Mesenchymal stem cell (in vitro differentiated cells and primary cell): ENCODE measurements around the gene SLC25A21.

Experiments
- DNase-seq: peaks from one replicate; pipeline ENCODE4 v3.0.0-alpha.2; 2013
- H2AFZ ChIP-seq: one replicate; pipeline ENCODE4 v1.6.1; 2013; ENCODE audit warnings: low read depth, mild to moderate bottlenecking, control low read depth, inconsistent platforms, low read length, moderate library complexity
- H2AK5ac ChIP-seq: 2 replicates; pipeline ENCODE4 v1.6.1; 2013; ENCODE audit warnings: low read length, moderate library complexity, mild to moderate bottlenecking, inconsistent platforms; ENCODE audit not compliant: severe bottlenecking
- H2BK120ac ChIP-seq: one replicate; pipeline ENCODE4 v1.6.1; 2013; ENCODE audit warnings: low read depth, mild to moderate bottlenecking, inconsistent platforms, low read length, moderate library complexity
- H2BK12ac ChIP-seq, 2 experiments: one replicate each; pipeline ENCODE4 v1.6.1; 2013; ENCODE audit warnings: inconsistent platforms in 2 of 2, low read length in 2 of 2, mild to moderate bottlenecking in 2 of 2, moderate library complexity in 2 of 2, control low read depth in 1 of 2
- H2BK15ac ChIP-seq: one replicate; pipeline ENCODE4 v1.6.1; 2013; ENCODE audit warnings: mild to moderate bottlenecking, low read depth, inconsistent platforms; ENCODE audit not compliant: poor library complexity, severe bottlenecking
- H2BK5ac ChIP-seq: 2 replicates; pipeline ENCODE4 v1.6.1; 2013; ENCODE audit warnings: low read depth, mild to moderate bottlenecking, low read length, control low read depth, inconsistent platforms; ENCODE audit not compliant: poor library complexity, severe bottlenecking
- H3K14ac ChIP-seq, 2 experiments: one replicate each; pipeline ENCODE4 v1.6.1; 2013; ENCODE audit warnings: inconsistent platforms in 2 of 2, low read length in 2 of 2, control low read depth in 1 of 2, mild to moderate bottlenecking in 1 of 2, moderate library complexity in 1 of 2
- H3K18ac ChIP-seq, 2 experiments: one replicate each; pipeline ENCODE4 v1.6.1; 2013; ENCODE audit warnings: inconsistent platforms in 2 of 2, low read length in 2 of 2, control low read depth in 1 of 2, low read depth in 1 of 2, mild to moderate bottlenecking in 1 of 2
- H3K23ac ChIP-seq, 2 experiments: one replicate each; pipeline ENCODE4 v1.6.1; 2013; ENCODE audit warnings: inconsistent platforms in 2 of 2, low read length in 2 of 2, mild to moderate bottlenecking in 2 of 2, moderate library complexity in 2 of 2, control low read depth in 1 of 2
- H3K27ac ChIP-seq: 2 replicates; pipeline ENCODE4 v1.5.1; 2013; ENCODE audit warnings: mild to moderate bottlenecking, moderate library complexity, low read length, control low read depth, inconsistent platforms; ENCODE audit not compliant: poor library complexity, severe bottlenecking
- H3K27me3 ChIP-seq, 2 experiments: 2 replicates each; pipeline versions ENCODE4 v1.6.1 to v1.7.0; 2013; ENCODE audit warnings: low read length in 2 of 2, mild to moderate bottlenecking in 2 of 2, moderate library complexity in 2 of 2, control low read depth in 1 of 2, inconsistent platforms in 1 of 2; ENCODE audit not compliant: control insufficient read depth in 1 of 2, insufficient read depth in 1 of 2
- H3K36me3 ChIP-seq, 2 experiments: 2 replicates each; pipeline versions ENCODE4 v1.6.1 to v1.7.0; 2013; ENCODE audit warnings: low read length in 2 of 2, control low read depth in 1 of 2, inconsistent platforms in 1 of 2, low read depth in 1 of 2, mild to moderate bottlenecking in 1 of 2; ENCODE audit not compliant: insufficient read depth in 2 of 2, control insufficient read depth in 1 of 2
- H3K4ac ChIP-seq, 2 experiments: one replicate each; pipeline ENCODE4 v1.6.1; 2013; ENCODE audit warnings: inconsistent platforms in 2 of 2, low read length in 2 of 2, mild to moderate bottlenecking in 2 of 2, moderate library complexity in 2 of 2, control low read depth in 1 of 2, low read depth in 1 of 2
- H3K4me1 ChIP-seq: 2 replicates; pipeline ENCODE4 v1.6.1; 2013; ENCODE audit warnings: low read depth, low read length, control low read depth; ENCODE audit not compliant: control insufficient read depth, insufficient read depth
- H3K4me2 ChIP-seq: 2 replicates; pipeline ENCODE4 v1.6.1; 2013; ENCODE audit warnings: low read length, mild to moderate bottlenecking, inconsistent platforms; ENCODE audit not compliant: poor library complexity, severe bottlenecking
- H3K4me3 ChIP-seq, 2 experiments: 2 replicates each; pipeline versions ENCODE4 v1.5.1 to v1.7.0; 2013; ENCODE audit warnings: low read length in 2 of 2, mild to moderate bottlenecking in 2 of 2, control low read depth in 1 of 2, low read depth in 1 of 2; ENCODE audit not compliant: insufficient read depth in 1 of 2
- H3K79me1 ChIP-seq: replicated peaks from 2 replicates; pipeline ENCODE4 v1.6.1; 2013; ENCODE audit warnings: mild to moderate bottlenecking, control low read depth, low read length, inconsistent platforms; ENCODE audit not compliant: poor library complexity, severe bottlenecking
- H3K9ac ChIP-seq: 2 replicates; pipeline ENCODE4 v1.7.0; 2013; ENCODE audit warnings: mild to moderate bottlenecking, low read length, moderate library complexity
- H3K9me3 ChIP-seq: 2 replicates; pipeline ENCODE4 v1.7.0; 2013; ENCODE audit warnings: mild to moderate bottlenecking, low read length; ENCODE audit not compliant: control insufficient read depth
- H4K8ac ChIP-seq: one replicate; pipeline ENCODE4 v1.6.1; 2013; ENCODE audit warnings: inconsistent platforms, mild to moderate bottlenecking, low read length, moderate library complexity
- H4K91ac ChIP-seq: one replicate; pipeline ENCODE4 v1.6.1; 2013; ENCODE audit warnings: mild to moderate bottlenecking, low read length, inconsistent platforms
- WGBS: methylation state at CpG from one replicate; pipeline ENCODE4 v1.1.7; 2013; ENCODE audit warnings: mixed read lengths; 5-methylcytosine and 5-hydroxymethylcytosine counted together

Gene SLC25A21

GRCh38 chr14:36683083-36683724, 489.2 kb downstream of the SLC25A21 start:
- Histone ChIP-seq H4K91ac (no peak overlapping the region), H3K4me3 (no peak overlapping the region), H2BK12ac (no peak overlapping the region), H4K8ac (no peak overlapping the region), H3K79me1 (no peaks in the 10 kb centered on the region), H2BK5ac (no peak overlapping the region), H3K9me3 (no peaks in the 10 kb centered on the region), H3K18ac (no peak overlapping the region), H3K4me2 (no peak overlapping the region), H3K4ac (no peak overlapping the region), H2AK5ac (no peak overlapping the region), H3K14ac (no peak overlapping the region), H3K27me3 (no peaks in the 10 kb centered on the region), H3K4me1 (no peaks in the 10 kb centered on the region), H3K23ac (no peak overlapping the region), H3K9ac (no peak overlapping the region), H3K36me3 (no peaks in the 10 kb centered on the region), H2AFZ (no peak overlapping the region), H2BK120ac (no peak overlapping the region), H2BK15ac (no peak overlapping the region), H3K27ac (no peak overlapping the region)
- 60% methylated on average over 8 of the region's 9 CpGs for WGBS
- no peak for DNase-seq

- no peak overlapping the region for H2AFZ ChIP-seq
- no peak overlapping the region for H3K9ac ChIP-seq
- no peaks in the 10 kb centered on the region for H3K27me3 ChIP-seq
- WGBS: 100% methylated on average over 3 of the region's 4 CpGs
- H3K18ac ChIP-seq: no peak overlapping the region
- H2BK15ac ChIP-seq: no peak overlapping the region
- H3K4me2 ChIP-seq: no peak overlapping the region
- H3K36me3 ChIP-seq: no peaks in the 10 kb centered on the region
- H3K79me1 ChIP-seq: no peaks in the 10 kb centered on the region
- H3K14ac ChIP-seq: no peak overlapping the region
- H3K27ac ChIP-seq: no peak overlapping the region
- H3K23ac ChIP-seq: no peak overlapping the region
- no peak overlapping the region for H3K4me3 ChIP-seq
- H2BK120ac ChIP-seq: no peak overlapping the region
- no peaks in the 10 kb centered on the region for H3K9me3 ChIP-seq
- no peak overlapping the region for H3K4ac ChIP-seq
- no peak overlapping the region for H4K8ac ChIP-seq
- H2BK5ac ChIP-seq: no peak overlapping the region
- DNase-seq: no peak
- H2BK12ac ChIP-seq: no peak overlapping the region
- no peak overlapping the region for H4K91ac ChIP-seq
- no peak overlapping the region for H2AK5ac ChIP-seq
- H3K4me1 ChIP-seq: no peaks in the 10 kb centered on the region
Measured at GRCh38 chr14:36682338-36682737, 490.1 kb downstream of the SLC25A21 start.

GRCh38 chr14:36676236-36676635, 496.2 kb downstream of the SLC25A21 start:
- Histone ChIP-seq H3K4ac (no peak overlapping the region), H3K4me3 (no peak overlapping the region), H2BK15ac (no peak overlapping the region), H3K79me1 (no peaks in the 10 kb centered on the region), H4K91ac (no peak overlapping the region), H3K9me3 (no peaks in the 10 kb centered on the region), H3K27ac (no peak overlapping the region), H3K9ac (no peak overlapping the region), H2BK12ac (no peak overlapping the region), H3K4me2 (no peak overlapping the region), H2BK5ac (no peak overlapping the region), H4K8ac (no peak overlapping the region), H3K14ac (no peak overlapping the region), H2AFZ (no peak overlapping the region), H2AK5ac (no peak overlapping the region), H3K18ac (no peak overlapping the region), H3K27me3 (no peaks in the 10 kb centered on the region), H2BK120ac (no peak overlapping the region), H3K23ac (peak overlapping the region in 1 of 2 experiments; percentile 83), H3K4me1 (peaks cover 3% of the 10 kb centered on the region), H3K36me3 (peaks cover 0 to 5% of the 10 kb centered on the region in 2 experiments)
- 36% methylated on average over 10 of the region's 10 CpGs for WGBS
- DNase-seq: no peak

GRCh38 chr14:36675581-36675980, 496.8 kb downstream of the SLC25A21 start:
- H4K91ac ChIP-seq: no peak overlapping the region
- H2BK15ac ChIP-seq: no peak overlapping the region
- H3K4me3 ChIP-seq: no peak overlapping the region
- H3K79me1 ChIP-seq: no peaks in the 10 kb centered on the region
- peaks cover 3% of the 10 kb centered on the region for H3K4me1 ChIP-seq
- 90% methylated on average over 6 of the region's 6 CpGs for WGBS
- DNase-seq: no peak
- no peak overlapping the region for H2BK5ac ChIP-seq
- no peak overlapping the region for H2AFZ ChIP-seq
- H4K8ac ChIP-seq: no peak overlapping the region
- H3K9ac ChIP-seq: no peak overlapping the region
- no peaks in the 10 kb centered on the region for H3K9me3 ChIP-seq
- H2AK5ac ChIP-seq: no peak overlapping the region
- peaks cover 0 to 5% of the 10 kb centered on the region in 2 experiments for H3K36me3 ChIP-seq
- no peak overlapping the region for H3K18ac ChIP-seq
- no peak overlapping the region for H3K27ac ChIP-seq
- no peak overlapping the region for H3K4ac ChIP-seq
- no peaks in the 10 kb centered on the region for H3K27me3 ChIP-seq
- H2BK120ac ChIP-seq: no peak overlapping the region
- no peak overlapping the region for H3K23ac ChIP-seq
- no peak overlapping the region for H3K14ac ChIP-seq
- H3K4me2 ChIP-seq: no peak overlapping the region
- no peak overlapping the region for H2BK12ac ChIP-seq
